CD4-positive, alpha-beta memory T cell (primary cell): ENCODE measurements around the gene SEC14L1. TPM values are rescaled to one million over a fixed set of nuclear protein-coding genes. Genes with fewer than 3 reads are reported as not detected.
A peak's percentile ranks its signal among the peaks of the same experiment; 100 is the strongest.
"Not testable (repeated sequence)": the region's sequence is repeated elsewhere in the genome, so short reads cannot be mapped to it uniquely, and the experiment has no call there.

ENCODE experiments used
- CTCF ChIA-PET: fragments of 350-600 bp; sonication (Branson Sonifier 250); formaldehyde crosslinking; loops from one replicate; lab custom pipeline; 2021; ENCODE audit warnings: inconsistent platforms; ENCODE audit not compliant: partially characterized antibody; lab: Charles Lee
- POLR2A ChIA-PET: fragments of 350-600 bp; sonication (Branson Sonifier 250); formaldehyde crosslinking; loops from one replicate; lab custom pipeline; 2021; ENCODE audit not compliant: partially characterized antibody; lab: Charles Lee
- DNase-seq, 5 donors: peaks; one replicate each; pipeline versions ENCODE4 v3.0.0 to v3.0.0-alpha.2; 2020 to 2022; ENCODE audit warnings: mixed read lengths in 1 of 5
- H3K27ac ChIP-seq: one replicate; pipeline ENCODE4 v1.7.0; 2013; ENCODE audit warnings: low read depth, low read length
- H3K27me3 ChIP-seq: 2 replicates; pipeline ENCODE4 v1.7.0; 2013; ENCODE audit warnings: mild to moderate bottlenecking, low read length, moderate library complexity; ENCODE audit not compliant: insufficient read depth
- H3K36me3 ChIP-seq: 2 replicates; pipeline ENCODE4 v1.7.0; 2013; ENCODE audit warnings: mild to moderate bottlenecking, low read length, moderate library complexity; ENCODE audit not compliant: insufficient read depth
- H3K4me1 ChIP-seq: 2 replicates; pipeline ENCODE4 v1.7.0; 2013; ENCODE audit warnings: mild to moderate bottlenecking, low read length, moderate library complexity; ENCODE audit not compliant: insufficient read depth
- H3K4me3 ChIP-seq, 2 donors: one replicate each; pipeline ENCODE4 v1.7.0; 2013; ENCODE audit warnings: low read length in 2 of 2, mild to moderate bottlenecking in 1 of 2
- H3K9me3 ChIP-seq, 2 donors: one replicate each; pipeline ENCODE4 v1.7.0; 2013; ENCODE audit warnings: low read length in 2 of 2, control low read depth in 1 of 2; ENCODE audit not compliant: control insufficient read depth in 1 of 2
- H3K27ac Mint-ChIP-seq, 7 donors: one replicate each; pipeline ENCODE4 v1.8.0; 2020 to 2021; ENCODE audit warnings: mixed read lengths in 7 of 7, mild to moderate bottlenecking in 6 of 7, inconsistent platforms in 3 of 7, moderate library complexity in 3 of 7
- H3K27me3 Mint-ChIP-seq, 2 donors: one replicate each; pipeline ENCODE4 v1.8.0; 2020 to 2021; ENCODE audit warnings: mixed read lengths in 2 of 2
- H3K36me3 Mint-ChIP-seq, 2 donors: one replicate each; pipeline ENCODE4 v1.8.0; 2020 to 2021; ENCODE audit warnings: mixed read lengths in 2 of 2, inconsistent platforms in 1 of 2, mild to moderate bottlenecking in 1 of 2
- H3K4me1 Mint-ChIP-seq, 4 donors: one replicate each; pipeline ENCODE4 v1.8.0; 2020 to 2021; ENCODE audit warnings: mixed read lengths in 4 of 4, mild to moderate bottlenecking in 1 of 4
- H3K4me3 Mint-ChIP-seq, 8 donors: one replicate each; pipeline ENCODE4 v1.8.0; 2020 to 2021; ENCODE audit warnings: mixed read lengths in 8 of 8, mild to moderate bottlenecking in 7 of 8, moderate library complexity in 6 of 8, inconsistent platforms in 3 of 8
- H3K9me3 Mint-ChIP-seq, 8 donors: one replicate each; pipeline ENCODE4 v1.8.0; 2020 to 2021; ENCODE audit warnings: mixed read lengths in 8 of 8, mild to moderate bottlenecking in 5 of 8, inconsistent platforms in 3 of 8, moderate library complexity in 1 of 8
- intact Hi-C: fragments of 100-400 bp; cut with micrococcal nuclease; formaldehyde crosslinking; loops from one replicate; pipeline ENCODE4 v1.15.1; 2023
- polyA plus RNA-seq, 2 donors: library from polyadenylated mRNA; unstranded; fragments of 300-500 nt; fragmentation: Illumina TruSeq; gene quantifications; one replicate each; pipeline ENCODE4 v1.2.3, GENCODE V29; 2021
- total RNA-seq, 2 experiments: library from RNA; stranded (reverse); gene quantifications; one replicate each; pipeline ENCODE4 v1.2.3, GENCODE V29; 2021

Gene SEC14L1
- total and polyA plus RNA-seq, 4 experiments from 2014 or later, result 8.9 to 35.5 (median 25.9) TPM

DNA sequence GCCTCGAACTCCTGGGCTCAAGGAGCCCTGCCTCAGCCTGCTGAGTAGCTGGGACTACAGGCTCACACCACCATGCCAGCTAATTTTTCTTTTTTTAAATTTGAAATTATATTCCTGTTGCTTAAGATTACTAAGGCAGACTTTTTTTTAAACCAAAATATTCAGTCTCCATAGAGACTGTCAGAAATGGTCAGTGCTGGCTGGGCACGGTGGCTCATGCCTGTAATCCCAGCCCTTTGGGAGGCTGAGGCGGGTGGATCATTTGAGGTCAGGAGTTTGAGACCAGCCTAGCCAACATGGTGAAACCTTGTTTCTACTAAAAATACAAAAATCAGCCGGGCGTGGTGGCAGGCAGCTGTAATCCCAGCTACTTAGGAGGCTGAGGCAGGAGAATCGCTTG, 11.3 kb downstream of the SEC14L1 start:
- Mint-ChIP-seq H3K27ac (peak overlapping the region in 2 of 7 donors; percentile 36 to 48), H3K36me3 (peaks cover 35 to 53% of the 10 kb centered on the region in 2 donors), H3K4me1 (peaks cover 35 to 68% (median 44%) of the 10 kb centered on the region in 4 donors)
- intact Hi-C loops, H3K27me3 Mint-ChIP-seq, H3K4me3 Mint-ChIP-seq, H3K4me3 ChIP-seq, H3K36me3 ChIP-seq, CTCF ChIA-PET, H3K27ac ChIP-seq, H3K27me3 ChIP-seq, H3K4me1 ChIP-seq, DNase-seq, H3K9me3 Mint-ChIP-seq, H3K9me3 ChIP-seq: not testable (repeated sequence)
- POLR2A ChIA-PET, result interaction anchor here (1.2 to 1.3 kb wide), 2 partner anchors 11 to 63 kb away, joined by 3 to 4 read pairs; partner anchors contain the start of gene SEC14L1

DNA sequence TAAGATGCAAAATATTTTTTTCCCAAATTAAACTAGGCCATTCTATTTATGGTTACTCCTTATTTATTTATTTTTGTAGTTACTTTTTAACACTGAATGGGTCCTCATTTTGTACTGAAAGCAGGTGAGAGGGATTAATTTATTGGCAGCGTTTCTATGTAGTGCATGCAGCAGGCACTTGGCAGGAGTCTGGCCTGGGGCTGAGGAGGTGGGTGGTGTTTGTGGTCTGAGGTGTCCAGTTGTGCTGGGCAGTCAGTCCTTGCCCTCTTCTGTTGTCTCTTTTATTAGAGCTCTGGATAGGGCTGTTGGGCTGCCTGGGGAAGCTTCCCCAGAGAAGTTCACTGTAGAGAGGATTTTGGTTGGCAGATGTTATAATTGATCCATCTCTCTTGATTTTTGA, 12.7 kb downstream of the SEC14L1 start:
- intact Hi-C loops, result no loop called here
- H3K27ac Mint-ChIP-seq, result peak overlapping the region in 2 of 7 donors; percentile 45 to 73

DNA sequence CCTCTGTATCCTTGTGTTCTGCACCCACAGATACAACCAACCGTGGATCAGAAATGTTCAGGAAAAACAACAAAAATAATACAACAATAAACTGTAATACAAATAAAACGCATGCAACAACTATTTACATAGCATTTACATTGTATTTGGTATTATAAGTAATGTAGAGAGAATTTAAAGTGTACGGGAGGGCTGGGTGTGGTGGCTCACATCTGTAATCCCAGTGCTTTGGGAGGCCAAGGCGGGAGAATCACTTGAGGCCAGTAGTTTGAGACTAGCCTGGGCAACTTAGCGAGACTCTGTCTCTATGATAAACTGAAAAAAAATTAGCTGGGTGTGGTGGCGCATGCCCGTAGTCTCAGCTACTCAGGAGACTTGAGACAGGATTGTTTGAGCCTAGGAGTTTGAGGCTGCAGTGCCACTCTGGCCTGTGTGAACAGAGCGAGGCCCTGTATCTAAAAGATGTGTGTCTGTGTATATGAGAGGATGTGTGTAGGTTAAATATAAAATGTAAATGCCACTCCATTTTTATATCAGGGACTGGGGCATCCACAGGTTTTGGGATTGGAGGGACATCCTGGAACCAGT, 13.3 kb downstream of the SEC14L1 start:
- H3K27me3 ChIP-seq, result no peaks in the 10 kb centered on the region
- no peak overlapping the region for H3K4me3 ChIP-seq
- H3K9me3 ChIP-seq, result no peaks in the 10 kb centered on the region
- H3K27ac ChIP-seq, result no peak overlapping the region
- peaks cover 30 to 59% (median 35%) of the 10 kb centered on the region in 4 donors for H3K4me1 Mint-ChIP-seq
- H3K36me3 ChIP-seq, result no peaks in the 10 kb centered on the region
- H3K9me3 Mint-ChIP-seq, result no peaks in the 10 kb centered on the region
- peak overlapping the region in 2 of 7 donors; percentile 32 to 60 for H3K27ac Mint-ChIP-seq
- CTCF ChIA-PET, result no interaction called here
- intact Hi-C loops, result no loop called here
- no peak for DNase-seq
- POLR2A ChIA-PET, result no interaction called here
- H3K4me1 ChIP-seq, result no peaks in the 10 kb centered on the region
- no peak overlapping the region for H3K4me3 Mint-ChIP-seq
- no peaks in the 10 kb centered on the region for H3K27me3 Mint-ChIP-seq
- H3K36me3 Mint-ChIP-seq, result peaks cover 23 to 34% of the 10 kb centered on the region in 2 donors

More for the DNA sequence above, 12.7 kb downstream of the SEC14L1 start:
- ChIA-PET CTCF (no interaction called here), POLR2A (no interaction called here)
- Histone ChIP-seq H3K27ac (no peak overlapping the region), H3K9me3 (no peaks in the 10 kb centered on the region), H3K4me1 (no peaks in the 10 kb centered on the region), H3K4me3 (no peak overlapping the region), H3K27me3 (no peaks in the 10 kb centered on the region), H3K36me3 (no peaks in the 10 kb centered on the region)
- Mint-ChIP-seq H3K4me3 (no peak overlapping the region), H3K9me3 (no peaks in the 10 kb centered on the region), H3K36me3 (peaks cover 29 to 40% of the 10 kb centered on the region in 2 donors), H3K4me1 (peaks cover 36 to 65% (median 41%) of the 10 kb centered on the region in 4 donors), H3K27me3 (no peaks in the 10 kb centered on the region)
- no peak for DNase-seq

DNA sequence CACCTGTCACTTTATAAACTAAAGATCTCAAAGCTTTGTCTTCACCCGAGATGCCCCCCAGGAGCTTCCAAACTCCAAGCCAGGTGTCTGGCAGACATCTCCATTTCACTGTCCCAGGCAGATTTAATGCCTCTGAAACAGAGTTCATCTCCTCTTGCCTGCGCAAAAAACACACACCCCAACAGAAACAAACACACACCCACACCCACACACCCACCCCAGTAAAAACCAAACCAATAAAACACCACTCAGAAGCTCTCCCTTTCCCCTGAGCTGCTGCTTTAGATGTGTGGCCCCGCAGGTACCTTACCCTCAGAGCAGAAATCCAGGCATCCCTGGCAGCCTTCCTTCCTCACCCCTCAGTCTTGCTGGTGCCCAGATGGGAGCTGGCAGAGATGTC, 14.4 kb downstream of the SEC14L1 start:
- peaks cover 17 to 29% of the 10 kb centered on the region in 2 donors for H3K36me3 Mint-ChIP-seq
- POLR2A ChIA-PET, result no interaction called here
- peak overlapping the region in 4 of 7 donors; percentile 52 to 82 (median 59) for H3K27ac Mint-ChIP-seq
- H3K4me1 Mint-ChIP-seq, result peaks cover 31 to 63% (median 36%) of the 10 kb centered on the region in 4 donors
- H3K9me3 Mint-ChIP-seq, result no peaks in the 10 kb centered on the region
- Histone ChIP-seq H3K36me3 (no peaks in the 10 kb centered on the region), H3K27me3 (no peaks in the 10 kb centered on the region), H3K27ac (no peak overlapping the region), H3K4me3 (no peak overlapping the region), H3K4me1 (peaks cover 5% of the 10 kb centered on the region), H3K9me3 (no peaks in the 10 kb centered on the region)
- CTCF ChIA-PET, result no interaction called here
- no peak overlapping the region for H3K4me3 Mint-ChIP-seq
- intact Hi-C loops, result no loop called here
- DNase-seq, result no peak
- H3K27me3 Mint-ChIP-seq, result no peaks in the 10 kb centered on the region

DNA sequence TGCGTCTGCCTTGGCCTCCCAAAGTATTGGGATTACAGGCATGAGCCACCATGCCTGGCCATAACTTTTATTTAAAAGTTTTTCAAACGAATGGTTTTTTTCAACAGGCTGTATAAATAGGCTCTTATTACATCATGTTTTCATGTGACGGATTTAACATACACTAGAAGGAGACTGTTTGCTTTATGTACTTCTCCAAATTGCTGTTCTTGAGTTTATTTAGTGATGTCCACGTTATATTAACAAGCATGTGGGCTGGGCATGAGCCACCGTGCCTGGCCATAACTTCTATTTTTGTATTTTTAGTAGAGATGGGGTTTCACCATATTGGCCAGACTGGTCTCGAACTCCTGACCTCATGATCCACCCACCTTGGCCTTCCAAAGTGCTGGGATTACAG, 17.0 kb downstream of the SEC14L1 start:
- H3K36me3 ChIP-seq, DNase-seq, intact Hi-C loops, H3K27ac ChIP-seq, H3K9me3 ChIP-seq, CTCF ChIA-PET, H3K27me3 Mint-ChIP-seq, H3K27me3 ChIP-seq, H3K9me3 Mint-ChIP-seq, H3K4me3 ChIP-seq: not testable (repeated sequence)
- POLR2A ChIA-PET, result interaction anchor here (0.6 kb wide), 1 partner anchor 221 kb away, joined by 3 read pairs; no protein-coding TSS in a partner anchor
- peak overlapping the region in 3 of 7 donors; percentile 3 to 36 (median 25) for H3K27ac Mint-ChIP-seq
- H3K4me3 Mint-ChIP-seq, result peak overlapping the region in 1 of 8 donors; percentile 0
- H3K36me3 Mint-ChIP-seq, result peaks cover 5 to 17% of the 10 kb centered on the region in 2 donors
- peaks cover 23% of the 10 kb centered on the region for H3K4me1 ChIP-seq
- H3K4me1 Mint-ChIP-seq, result peaks cover 34 to 59% (median 37%) of the 10 kb centered on the region in 4 donors

DNA sequence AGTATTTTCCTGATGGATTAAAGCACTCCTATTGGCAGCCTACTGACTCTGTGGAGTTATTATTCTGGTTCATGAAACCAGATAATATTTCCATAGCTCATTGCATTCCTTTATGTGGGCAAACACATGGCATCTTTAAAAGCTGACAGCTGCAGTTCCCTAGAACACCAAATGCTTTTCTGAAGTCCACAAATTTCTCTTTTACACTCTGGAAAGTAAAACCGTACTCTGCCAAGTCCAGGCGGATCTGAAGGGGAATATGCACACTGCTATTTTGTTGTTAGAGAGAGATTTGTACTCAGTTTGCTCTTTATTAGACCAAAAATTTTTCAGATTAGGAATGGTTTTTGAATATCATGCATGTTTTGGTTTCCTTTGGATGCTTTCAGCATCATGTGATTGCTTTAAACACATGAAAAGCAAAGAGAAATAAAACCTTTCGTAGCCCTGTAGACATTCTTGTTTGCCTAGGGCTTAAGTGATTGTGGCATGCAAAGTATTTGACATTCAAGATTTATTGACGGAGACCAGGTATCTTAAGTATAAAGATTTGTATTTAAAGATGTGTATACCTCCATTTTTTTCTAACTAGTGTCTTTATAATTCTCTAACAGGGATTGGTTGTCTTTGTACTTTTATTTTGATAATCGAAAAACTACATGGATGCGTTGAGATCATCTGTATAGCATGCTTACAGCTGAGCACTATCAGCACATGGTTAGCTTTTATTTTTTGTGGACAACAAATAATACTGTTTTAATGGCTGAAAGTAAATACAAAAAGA, 19.5 kb downstream of the SEC14L1 start:
- CTCF ChIA-PET, result interaction anchor here (0.8 to 1.0 kb wide), 2 partner anchors 64 to 72 kb away, joined by 3 read pairs; no protein-coding TSS in a partner anchor
- H3K36me3 ChIP-seq, result no peaks in the 10 kb centered on the region
- H3K4me3 ChIP-seq, result no peak overlapping the region
- H3K27me3 ChIP-seq, result no peaks in the 10 kb centered on the region
- H3K27me3 Mint-ChIP-seq, result no peaks in the 10 kb centered on the region
- H3K9me3 Mint-ChIP-seq, result peaks cover 0 to 6% (median 0%) of the 10 kb centered on the region in 8 donors
- peaks cover 20 to 23% of the 10 kb centered on the region in 2 donors for H3K36me3 Mint-ChIP-seq
- H3K27ac ChIP-seq, result no peak overlapping the region
- no peaks in the 10 kb centered on the region for H3K9me3 ChIP-seq
- peaks cover 37% of the 10 kb centered on the region for H3K4me1 ChIP-seq
- H3K4me1 Mint-ChIP-seq, result peaks cover 37 to 65% (median 47%) of the 10 kb centered on the region in 4 donors
- no peak for DNase-seq
- peak overlapping the region in 2 of 7 donors; percentile 30 to 66 for H3K27ac Mint-ChIP-seq
- intact Hi-C loops, result no loop called here
- POLR2A ChIA-PET, result interaction anchor here (2.8 kb wide), 1 partner anchor 20 kb away, joined by 8 read pairs; the partner anchor contains the start of gene SEC14L1
- no peak overlapping the region for H3K4me3 Mint-ChIP-seq
